ENCODE measurements around the gene ERICH6B.

DNA sequence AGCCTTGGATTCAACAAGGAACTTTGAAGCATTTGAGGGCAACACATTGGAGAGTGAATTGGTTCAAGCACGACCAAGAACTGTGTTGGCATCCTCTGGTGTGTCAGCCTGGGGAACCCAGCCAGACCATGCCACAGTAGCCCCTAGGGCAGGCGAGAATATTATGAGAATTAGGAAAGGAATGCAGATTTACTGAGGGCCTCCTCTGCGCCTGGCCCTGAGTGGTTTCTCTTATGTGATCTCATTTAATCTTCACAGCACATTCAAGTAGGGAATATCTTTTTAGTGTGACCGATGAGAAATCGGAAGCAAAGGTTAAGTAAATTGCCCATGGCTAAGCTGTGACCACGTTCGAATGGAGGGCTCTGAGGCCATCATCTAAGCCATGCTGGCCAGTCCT, 15.3 kb upstream of the ERICH6B start:
- no peak for TF ChIP-seq EZH2 (IDR thresholded peaks at IDR 0.05; ENCODE audit: low read length, unreplicated experiment)
- TF ChIP-seq, protein P1, sequence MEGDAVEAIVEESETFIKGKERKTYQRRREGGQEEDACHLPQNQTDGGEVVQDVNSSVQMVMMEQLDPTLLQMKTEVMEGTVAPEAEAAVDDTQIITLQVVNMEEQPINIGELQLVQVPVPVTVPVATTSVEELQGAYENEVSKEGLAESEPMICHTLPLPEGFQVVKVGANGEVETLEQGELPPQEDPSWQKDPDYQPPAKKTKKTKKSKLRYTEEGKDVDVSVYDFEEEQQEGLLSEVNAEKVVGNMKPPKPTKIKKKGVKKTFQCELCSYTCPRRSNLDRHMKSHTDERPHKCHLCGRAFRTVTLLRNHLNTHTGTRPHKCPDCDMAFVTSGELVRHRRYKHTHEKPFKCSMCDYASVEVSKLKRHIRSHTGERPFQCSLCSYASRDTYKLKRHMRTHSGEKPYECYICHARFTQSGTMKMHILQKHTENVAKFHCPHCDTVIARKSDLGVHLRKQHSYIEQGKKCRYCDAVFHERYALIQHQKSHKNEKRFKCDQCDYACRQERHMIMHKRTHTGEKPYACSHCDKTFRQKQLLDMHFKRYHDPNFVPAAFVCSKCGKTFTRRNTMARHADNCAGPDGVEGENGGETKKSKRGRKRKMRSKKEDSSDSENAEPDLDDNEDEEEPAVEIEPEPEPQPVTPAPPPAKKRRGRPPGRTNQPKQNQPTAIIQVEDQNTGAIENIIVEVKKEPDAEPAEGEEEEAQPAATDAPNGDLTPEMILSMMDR (conservative IDR thresholded peaks at IDR 0.05; ENCODE audit: low read depth, low read length), result no peak
